Spinal cord (tissue), 10 donors: ENCODE data around the gene FBLL1. TPM values are rescaled to one million over a fixed set of nuclear protein-coding genes. Genes with fewer than 3 reads are reported as not detected.
"Not testable (repeated sequence)": the region's sequence is repeated elsewhere in the genome, so short reads cannot be mapped to it uniquely, and the experiment has no call there.

Source experiments
- DNase-seq, 6 donors: peaks; one replicate each; pipeline versions ENCODE4 v3.0.0 to v3.0.0-alpha.2; 2013 to 2015; ENCODE audit warnings: low spot score in 6 of 6, low read depth in 4 of 6
- H3K27ac ChIP-seq: one replicate; pipeline ENCODE4 v1.5.1; 2013; ENCODE audit warnings: low read depth, low read length, control low read depth
- H3K27me3 ChIP-seq: one replicate; pipeline ENCODE4 v1.6.1; 2013; ENCODE audit warnings: low read length; ENCODE audit not compliant: control insufficient read depth, insufficient read depth
- H3K36me3 ChIP-seq: one replicate; pipeline ENCODE4 v1.6.1; 2013; ENCODE audit warnings: low read length; ENCODE audit not compliant: control insufficient read depth, insufficient read depth
- H3K4me1 ChIP-seq: one replicate; pipeline ENCODE4 v1.6.1; 2013; ENCODE audit warnings: low read length; ENCODE audit not compliant: control insufficient read depth, insufficient read depth
- H3K4me3 ChIP-seq: one replicate; pipeline ENCODE4 v1.5.1; 2013; ENCODE audit warnings: low read depth, low read length, control low read depth
- H3K9me3 ChIP-seq: one replicate; pipeline ENCODE4 v1.6.1; 2013; ENCODE audit warnings: low read length; ENCODE audit not compliant: control insufficient read depth, insufficient read depth
- WGBS: methylation state at CpG from one replicate; pipeline ENCODE4 v1.1.5; 2013; ENCODE audit warnings: missing lambda C conversion rate; ENCODE audit not compliant: insufficient coverage; 5-methylcytosine and 5-hydroxymethylcytosine counted together
- polyA plus RNA-seq, 2 donors: library from polyadenylated mRNA; unstranded; fragments of 120-200 nt; gene quantifications; one replicate each; pipeline ENCODE4 v1.2.1, GENCODE V29; 2013; ENCODE audit not compliant: insufficient read length in 2 of 2
- total RNA-seq, 2 donors: library from RNA; depleted of rRNA in 1 of 2; stranded (reverse); fragments of 120-200 nt in 1 of 2; fragments of >200 nt in 1 of 2; gene quantifications; one replicate each; pipeline versions ENCODE4 v1.2.3 to v1.2.4, GENCODE V29; 2013 to 2014
- donor health status: healthy.

FBLL1 gene
- total and polyA plus RNA-seq, 4 donors: 15.5 to 61.4 (median 37.6) TPM

- no peak overlapping the region for H3K27ac ChIP-seq
- peaks cover 4% of the 10 kb centered on the region for H3K9me3 ChIP-seq
- no peaks in the 10 kb centered on the region for H3K4me1 ChIP-seq
- H3K4me3 ChIP-seq: no peak overlapping the region
- H3K36me3 ChIP-seq: peaks cover 40% of the 10 kb centered on the region
- WGBS: no CpG with 5 or more reads among the region's 2 CpGs
- H3K27me3 ChIP-seq: no peaks in the 10 kb centered on the region
- no peak for DNase-seq
Measured at GRCh38 chr5:168513861-168514428, 15.2 kb upstream of the FBLL1 start.

DNA sequence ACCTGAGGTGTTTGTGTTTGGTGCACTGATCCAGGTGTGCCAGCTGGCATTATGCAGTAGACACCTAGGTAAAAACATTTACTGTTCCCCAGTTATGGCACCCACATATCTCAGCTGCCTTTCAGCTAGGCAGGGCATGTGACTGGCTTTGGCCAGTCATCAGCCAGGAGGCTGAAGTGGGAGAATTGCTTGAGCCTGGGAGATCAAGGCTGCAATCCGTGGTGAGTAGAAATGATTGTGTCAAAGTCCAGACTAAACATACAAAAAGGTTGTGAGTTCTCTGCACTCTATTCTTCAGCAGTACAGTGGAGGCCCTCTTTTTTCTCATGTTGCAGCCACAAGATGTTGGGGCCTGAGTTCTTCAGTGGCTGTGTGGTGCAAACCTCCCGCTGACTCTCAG lies 3.2 kb upstream of the FBLL1 start:
- Histone ChIP-seq H3K36me3 (peaks cover 14% of the 10 kb centered on the region), H3K4me3 (no peak overlapping the region), H3K9me3 (no peaks in the 10 kb centered on the region), H3K4me1 (peaks cover 15% of the 10 kb centered on the region), H3K27me3 (no peaks in the 10 kb centered on the region), H3K27ac (no peak overlapping the region)
- no peak for DNase-seq
- WGBS: 60% methylated on average over 1 of the region's 2 CpGs

- Histone ChIP-seq H3K36me3 (peaks cover 12% of the 10 kb centered on the region), H3K9me3 (no peaks in the 10 kb centered on the region), H3K4me1 (peaks cover 15% of the 10 kb centered on the region), H3K4me3 (no peak overlapping the region), H3K27me3 (no peaks in the 10 kb centered on the region), H3K27ac (no peak overlapping the region)
- no peak for DNase-seq
- 96% methylated on average over 4 of the region's 4 CpGs for WGBS
Measured at GRCh38 chr5:168527756-168528295, 1.3 kb upstream of the FBLL1 start.

GRCh38 chr5:168529374-168530234 lies 499 bp downstream of the FBLL1 start:
- peak in 2 of 6 donors; percentile 40 to 65 for DNase-seq
- peak overlapping the region; percentile 36 for H3K4me3 ChIP-seq
- peaks cover 15% of the 10 kb centered on the region for H3K4me1 ChIP-seq
- 11% methylated on average over 125 of the region's 125 CpGs for WGBS
- no peaks in the 10 kb centered on the region for H3K27me3 ChIP-seq
- no peak overlapping the region for H3K27ac ChIP-seq
- H3K36me3 ChIP-seq: peaks cover 5% of the 10 kb centered on the region
- H3K9me3 ChIP-seq: no peaks in the 10 kb centered on the region

DNA sequence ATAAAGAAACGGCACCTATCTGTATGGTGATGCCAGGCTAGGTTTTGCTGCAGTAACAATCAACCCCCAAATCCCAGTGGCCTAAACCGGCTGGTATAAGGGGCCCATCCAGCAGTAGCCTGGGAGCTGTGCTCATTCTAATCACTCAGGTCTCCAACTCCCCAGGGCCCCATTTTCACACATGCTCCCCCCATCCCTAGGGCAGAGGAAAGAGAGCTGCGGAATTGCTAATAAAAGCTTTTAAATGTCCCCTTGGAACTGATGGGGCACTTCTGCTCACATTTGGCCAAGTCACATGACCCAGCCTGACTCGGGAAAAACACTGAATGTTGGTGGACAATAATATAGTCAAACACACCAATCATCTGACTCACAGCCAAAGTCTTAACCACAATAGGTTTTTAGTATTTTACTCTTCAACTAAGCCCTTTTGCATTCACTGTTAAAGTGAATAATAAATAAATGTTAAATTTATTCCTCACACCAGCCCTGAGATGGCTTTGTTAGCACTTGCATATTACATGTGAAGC lies 1.6 kb downstream of the FBLL1 start:
- peak in 1 of 6 donors; percentile 14 for DNase-seq
- Histone ChIP-seq H3K9me3 (no peaks in the 10 kb centered on the region), H3K27me3 (no peaks in the 10 kb centered on the region), H3K4me3 (no peak overlapping the region), H3K27ac (no peak overlapping the region), H3K4me1 (peaks cover 15% of the 10 kb centered on the region), H3K36me3 (peaks cover 5% of the 10 kb centered on the region)
- WGBS: 86% methylated on average over 1 of the region's 4 CpGs

- 63% methylated on average over 4 of the region's 5 CpGs for WGBS
Measured at GRCh38 chr5:168531191-168531590, 2.1 kb downstream of the FBLL1 start.

GRCh38 chr5:168531987-168532864 lies 3.1 kb downstream of the FBLL1 start:
- no CpG with 5 or more reads among the region's 6 CpGs for WGBS
- Histone ChIP-seq H3K36me3 (peaks cover 5% of the 10 kb centered on the region), H3K9me3 (no peaks in the 10 kb centered on the region), H3K27ac (no peak overlapping the region), H3K4me3 (no peak overlapping the region), H3K27me3 (no peaks in the 10 kb centered on the region), H3K4me1 (peaks cover 15% of the 10 kb centered on the region)
- peak in 3 of 6 donors; percentile 4 to 47 (median 40) for DNase-seq

More at GRCh38 chr5:168531191-168531590, 2.1 kb downstream of the FBLL1 start:
- Histone ChIP-seq H3K4me3 (no peak overlapping the region), H3K4me1 (peaks cover 15% of the 10 kb centered on the region), H3K36me3 (peaks cover 5% of the 10 kb centered on the region), H3K27me3 (no peaks in the 10 kb centered on the region), H3K27ac (no peak overlapping the region), H3K9me3 (no peaks in the 10 kb centered on the region)
- DNase-seq: no peak

DNA sequence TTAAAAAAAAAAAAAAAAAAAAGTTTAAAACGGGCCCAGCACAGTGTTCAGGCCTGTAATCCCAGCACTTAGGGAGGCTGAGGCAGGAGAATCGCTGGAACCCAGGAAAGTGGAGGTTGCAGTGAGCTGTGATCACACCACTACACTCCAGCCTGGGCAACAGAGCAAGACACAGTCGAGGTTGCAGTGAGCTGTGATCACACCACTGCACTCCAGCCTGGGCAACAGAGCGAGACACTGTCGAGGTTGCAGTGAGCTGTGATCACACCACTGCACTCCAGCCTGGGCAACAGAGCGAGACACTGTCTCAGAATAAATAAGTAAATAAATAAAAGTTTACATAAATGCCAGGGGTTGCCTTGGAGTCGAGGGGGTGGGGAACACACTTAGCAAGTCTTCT lies 5.2 kb downstream of the FBLL1 start:
- not testable (repeated sequence) for H3K4me1 ChIP-seq, H3K27me3 ChIP-seq, H3K27ac ChIP-seq, DNase-seq, H3K36me3 ChIP-seq, H3K9me3 ChIP-seq, H3K4me3 ChIP-seq
- 89% methylated on average over 4 of the region's 7 CpGs for WGBS

GRCh38 chr5:168537176-168537575 lies 8.1 kb downstream of the FBLL1 start:
- no peaks in the 10 kb centered on the region for H3K4me1 ChIP-seq
- no peak overlapping the region for H3K27ac ChIP-seq
- H3K4me3 ChIP-seq: no peak overlapping the region
- 84% methylated on average over 2 of the region's 2 CpGs for WGBS
- no peak for DNase-seq
- H3K36me3 ChIP-seq: no peaks in the 10 kb centered on the region
- H3K27me3 ChIP-seq: no peaks in the 10 kb centered on the region
- H3K9me3 ChIP-seq: no peaks in the 10 kb centered on the region
